Astrocyte (in vitro differentiated cells and primary cell): ENCODE data around the gene CDC6.

Experiments
- EZH2 ChIP-seq: IDR thresholded peaks from 2 replicates; pipeline ENCODE4 v1.6.1; 2012; ENCODE audit warnings: mild to moderate bottlenecking, low read length, inconsistent platforms; ENCODE audit not compliant: insufficient read depth
- TF ChIP-seq, protein P1 (sequence below): IDR thresholded peaks from 2 replicates; pipeline ENCODE4 v1.5.1; 2011; ENCODE audit warnings: low read depth, mild to moderate bottlenecking, inconsistent platforms, low read length, moderate library complexity; ENCODE audit not compliant: insufficient read depth

DNA sequence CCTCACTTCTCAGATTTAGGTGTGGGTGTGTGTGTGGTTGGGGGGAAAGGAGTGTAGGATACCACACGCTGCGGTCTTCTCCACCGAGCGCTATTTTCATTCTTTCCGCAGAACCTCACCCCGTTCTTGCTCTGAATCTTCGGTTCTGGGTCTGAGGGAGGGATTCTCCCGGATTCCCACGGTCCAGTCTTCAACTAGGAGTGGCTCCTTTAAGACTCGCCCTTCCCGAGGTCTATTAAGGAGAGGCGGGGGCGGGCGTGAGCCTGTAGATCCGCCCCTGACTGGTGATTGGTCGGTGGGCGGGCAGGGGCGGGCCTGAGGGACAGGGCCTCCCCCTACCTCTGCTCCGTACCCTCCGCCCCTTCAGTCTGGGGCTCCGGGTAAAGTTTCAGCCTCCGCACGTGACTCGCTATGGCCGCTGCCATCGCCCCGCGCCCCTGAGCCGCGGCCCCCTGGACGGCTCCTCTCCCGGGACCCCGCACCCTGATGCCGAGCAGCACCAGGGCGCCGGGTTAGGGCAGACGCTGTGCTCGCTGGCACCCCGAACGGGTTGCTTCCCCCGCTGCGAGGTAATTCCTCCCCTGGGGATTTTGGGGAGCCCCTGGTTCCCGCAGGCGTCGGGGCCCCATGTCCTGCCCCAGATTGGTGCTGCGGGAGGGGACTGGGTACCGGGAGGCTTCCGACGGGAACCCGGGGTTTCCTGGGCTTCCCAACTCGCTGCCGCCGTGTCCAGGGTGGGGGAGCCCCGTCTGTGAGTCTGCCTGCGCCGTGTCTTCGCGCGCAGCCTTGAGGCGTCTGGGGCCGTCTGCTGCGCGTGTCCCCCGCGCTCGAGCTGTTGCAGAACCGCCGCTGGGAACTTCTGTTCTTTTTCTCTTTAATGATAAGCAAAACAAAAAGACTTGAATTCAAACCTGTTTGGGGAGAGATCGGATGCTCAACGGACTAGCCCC, 30.5 kb downstream of the CDC6 start:
- TF ChIP-seq, protein P1, sequence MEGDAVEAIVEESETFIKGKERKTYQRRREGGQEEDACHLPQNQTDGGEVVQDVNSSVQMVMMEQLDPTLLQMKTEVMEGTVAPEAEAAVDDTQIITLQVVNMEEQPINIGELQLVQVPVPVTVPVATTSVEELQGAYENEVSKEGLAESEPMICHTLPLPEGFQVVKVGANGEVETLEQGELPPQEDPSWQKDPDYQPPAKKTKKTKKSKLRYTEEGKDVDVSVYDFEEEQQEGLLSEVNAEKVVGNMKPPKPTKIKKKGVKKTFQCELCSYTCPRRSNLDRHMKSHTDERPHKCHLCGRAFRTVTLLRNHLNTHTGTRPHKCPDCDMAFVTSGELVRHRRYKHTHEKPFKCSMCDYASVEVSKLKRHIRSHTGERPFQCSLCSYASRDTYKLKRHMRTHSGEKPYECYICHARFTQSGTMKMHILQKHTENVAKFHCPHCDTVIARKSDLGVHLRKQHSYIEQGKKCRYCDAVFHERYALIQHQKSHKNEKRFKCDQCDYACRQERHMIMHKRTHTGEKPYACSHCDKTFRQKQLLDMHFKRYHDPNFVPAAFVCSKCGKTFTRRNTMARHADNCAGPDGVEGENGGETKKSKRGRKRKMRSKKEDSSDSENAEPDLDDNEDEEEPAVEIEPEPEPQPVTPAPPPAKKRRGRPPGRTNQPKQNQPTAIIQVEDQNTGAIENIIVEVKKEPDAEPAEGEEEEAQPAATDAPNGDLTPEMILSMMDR, result no peak
- TF ChIP-seq EZH2, result no peak
